ENCODE measurements around the gene MAGEB4.

MAGEB4 gene

DNA sequence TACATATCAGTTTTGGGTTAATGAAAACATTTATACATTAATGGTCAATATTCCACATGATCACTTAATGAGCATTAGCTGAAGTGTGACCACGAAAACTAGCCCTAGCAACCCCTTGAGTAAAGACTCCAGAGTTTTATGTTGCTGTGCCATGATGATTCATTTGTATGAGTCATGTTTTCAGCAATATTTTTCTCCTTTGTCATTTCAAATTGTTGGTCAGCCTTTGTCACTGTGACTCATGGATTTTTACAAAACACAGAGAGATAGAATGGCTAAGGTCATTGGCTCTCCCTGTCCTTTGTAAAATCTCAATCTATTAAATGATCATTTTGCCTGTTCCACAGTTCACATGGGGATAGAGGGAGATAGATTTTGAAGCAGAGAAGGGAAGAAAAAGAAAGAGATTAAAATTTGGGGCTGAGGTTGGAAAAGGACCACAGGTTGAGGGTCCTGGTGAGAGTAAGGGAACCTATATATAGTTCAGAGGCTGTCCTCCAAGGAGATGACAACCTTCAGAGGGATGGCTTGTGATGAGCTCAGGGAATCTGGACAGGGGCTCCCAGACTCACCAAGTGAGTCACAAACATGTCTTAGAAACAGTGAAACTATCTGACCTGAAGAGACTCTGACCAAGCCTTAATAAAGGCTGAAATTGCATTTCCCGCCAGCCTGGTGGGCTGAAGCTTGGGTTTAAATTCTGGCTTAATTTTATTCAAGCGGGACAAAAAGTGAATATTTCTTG is 41.8 kb downstream of the MAGEB4 start:
- TF ChIP-seq, protein P1, sequence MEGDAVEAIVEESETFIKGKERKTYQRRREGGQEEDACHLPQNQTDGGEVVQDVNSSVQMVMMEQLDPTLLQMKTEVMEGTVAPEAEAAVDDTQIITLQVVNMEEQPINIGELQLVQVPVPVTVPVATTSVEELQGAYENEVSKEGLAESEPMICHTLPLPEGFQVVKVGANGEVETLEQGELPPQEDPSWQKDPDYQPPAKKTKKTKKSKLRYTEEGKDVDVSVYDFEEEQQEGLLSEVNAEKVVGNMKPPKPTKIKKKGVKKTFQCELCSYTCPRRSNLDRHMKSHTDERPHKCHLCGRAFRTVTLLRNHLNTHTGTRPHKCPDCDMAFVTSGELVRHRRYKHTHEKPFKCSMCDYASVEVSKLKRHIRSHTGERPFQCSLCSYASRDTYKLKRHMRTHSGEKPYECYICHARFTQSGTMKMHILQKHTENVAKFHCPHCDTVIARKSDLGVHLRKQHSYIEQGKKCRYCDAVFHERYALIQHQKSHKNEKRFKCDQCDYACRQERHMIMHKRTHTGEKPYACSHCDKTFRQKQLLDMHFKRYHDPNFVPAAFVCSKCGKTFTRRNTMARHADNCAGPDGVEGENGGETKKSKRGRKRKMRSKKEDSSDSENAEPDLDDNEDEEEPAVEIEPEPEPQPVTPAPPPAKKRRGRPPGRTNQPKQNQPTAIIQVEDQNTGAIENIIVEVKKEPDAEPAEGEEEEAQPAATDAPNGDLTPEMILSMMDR (IDR thresholded peaks at IDR 0.05; ENCODE audit: extremely low read depth, missing control alignments): no peak
- DNase-seq (ENCODE audit: low spot score): no peak

All from GM20000 (cell line).